HEK293T (cell line): ENCODE data around the gene NR1H3.

Source experiments
- CTCF ChIA-PET: fragments of 350-600 bp; formaldehyde crosslinking; extraction: SDS; loops from one replicate; lab custom pipeline; 2021; ENCODE audit warnings: antibody characterized with exemption, inconsistent platforms; lab: Yijun Ruan, JAX
- POLR2A ChIA-PET: fragments of 350-600 bp; formaldehyde crosslinking; extraction: SDS; loops from one replicate; lab custom pipeline; 2020; ENCODE audit warnings: antibody characterized with exemption, inconsistent platforms; lab: Yijun Ruan, JAX
- DNase-seq: peaks from one replicate; pipeline ENCODE4 v3.0.0; 2012; ENCODE audit warnings: mixed read lengths; ENCODE audit errors: extremely low spot score
- ARNT ChIP-seq: fragments of 450-650 bp; IDR thresholded peaks from 2 replicates; pipeline ENCODE4 v1.6.1; 2017; ENCODE audit warnings: mild to moderate bottlenecking
- BHLHE40 ChIP-seq: fragments of 450-650 bp; IDR thresholded peaks from 2 replicates; pipeline ENCODE4 v1.6.1; 2016; ENCODE audit warnings: mild to moderate bottlenecking, moderate library complexity, borderline replicate concordance
- CTBP1 ChIP-seq: fragments of 450-650 bp; IDR thresholded peaks from 2 replicates; pipeline ENCODE4 v1.6.1; 2016; ENCODE audit warnings: borderline replicate concordance
- ELF4 ChIP-seq: fragments of 450-650 bp; IDR thresholded peaks from 2 replicates; pipeline ENCODE4 v1.6.1; 2017; ENCODE audit warnings: antibody characterized with exemption
- FOXA1 ChIP-seq: fragments of 450-650 bp; IDR thresholded peaks from 2 replicates; pipeline ENCODE4 v1.6.1; 2016; ENCODE audit warnings: mild to moderate bottlenecking
- FOXK2 ChIP-seq: fragments of 450-650 bp; IDR thresholded peaks from 2 replicates; pipeline ENCODE4 v1.6.1; 2016; ENCODE audit warnings: mild to moderate bottlenecking
- FOXM1 ChIP-seq: fragments of 450-650 bp; IDR thresholded peaks from 2 replicates; pipeline ENCODE4 v1.6.1; 2017; ENCODE audit warnings: mild to moderate bottlenecking, borderline replicate concordance
- HDGF ChIP-seq: fragments of 450-650 bp; IDR thresholded peaks from 2 replicates; pipeline ENCODE4 v1.6.1; 2017; ENCODE audit warnings: antibody characterized with exemption, borderline replicate concordance
- L3MBTL2 ChIP-seq: fragments of 450-650 bp; conservative IDR thresholded peaks from 2 replicates; pipeline ENCODE4 v1.6.1; 2016; ENCODE audit warnings: mild to moderate bottlenecking
- LEF1 ChIP-seq: fragments of 450-650 bp; IDR thresholded peaks from 2 replicates; pipeline ENCODE4 v1.6.1; 2017; ENCODE audit warnings: mild to moderate bottlenecking, borderline replicate concordance
- NFRKB ChIP-seq: fragments of 450-650 bp; IDR thresholded peaks from 2 replicates; pipeline ENCODE4 v1.6.1; 2016; ENCODE audit warnings: mild to moderate bottlenecking, moderate library complexity
- PKNOX1 ChIP-seq: fragments of 450-650 bp; IDR thresholded peaks from 2 replicates; pipeline ENCODE4 v1.6.1; 2016
- SP1 ChIP-seq: fragments of 450-650 bp; IDR thresholded peaks from 2 replicates; pipeline ENCODE4 v1.6.1; 2017
- SUZ12 ChIP-seq: fragments of 450-650 bp; IDR thresholded peaks from 2 replicates; pipeline ENCODE4 v1.6.1; 2016; ENCODE audit warnings: mild to moderate bottlenecking
- TARDBP ChIP-seq: fragments of 450-650 bp; IDR thresholded peaks from 2 replicates; pipeline ENCODE4 v1.6.1; 2016
- ZNF384 ChIP-seq: fragments of 450-650 bp; IDR thresholded peaks from 2 replicates; pipeline ENCODE4 v1.6.1; 2016

NR1H3 gene

GRCh38 chr11:47216121-47216798, 41.5 kb upstream of the NR1H3 start:
- TF ChIP-seq FOXK2, result no peak
- TF ChIP-seq FOXA1, result no peak
- no peak for TF ChIP-seq ELF4
- no peak for TF ChIP-seq SUZ12
- no peak for TF ChIP-seq NFRKB
- TF ChIP-seq CTBP1, result no peak
- DNase-seq, result no peak
- POLR2A ChIA-PET, result interaction anchor here (0.7 to 3.6 kb wide), 10 partner anchors 13 to 139 kb away, joined by 3 to 60 read pairs (median 8); partner anchors contain the start of genes ACP2, MADD, NR1H3 and PACSIN3
- CTCF ChIA-PET, result interaction anchor here (1.4 kb wide), 1 partner anchor 139 kb away, joined by 4 read pairs; no protein-coding TSS in a partner anchor

- POLR2A ChIA-PET, result interaction anchor here (1.1 to 1.2 kb wide), 2 partner anchors 14 to 35 kb away, joined by 3 to 4 read pairs; no protein-coding TSS in a partner anchor
- no peak for DNase-seq
- no peak for TF ChIP-seq L3MBTL2
- TF ChIP-seq SP1, result no peak
- no peak for TF ChIP-seq PKNOX1
- TF ChIP-seq FOXK2, result no peak
- no peak for TF ChIP-seq FOXM1
- CTCF ChIA-PET, result interaction anchor here (0.7 kb wide), 1 partner anchor 14 kb away, joined by 3 read pairs; no protein-coding TSS in a partner anchor
These were observed 37.4 kb upstream of the NR1H3 start for GRCh38 chr11:47220401-47220821.

- no peak for TF ChIP-seq CTBP1
- no peak for TF ChIP-seq L3MBTL2
- TF ChIP-seq SUZ12, result no peak
- TF ChIP-seq PKNOX1, result no peak
- TF ChIP-seq FOXM1, result no peak
- no peak for TF ChIP-seq ELF4
- TF ChIP-seq TARDBP, result no peak
- TF ChIP-seq ZNF384, result no peak
- TF ChIP-seq NFRKB, result no peak
- no peak for TF ChIP-seq HDGF
- no peak for TF ChIP-seq ARNT
- no peak for TF ChIP-seq LEF1
- TF ChIP-seq BHLHE40, result no peak
- TF ChIP-seq SP1, result no peak
- no peak for TF ChIP-seq FOXK2
- no peak for TF ChIP-seq FOXA1
- ChIA-PET CTCF (no interaction called here), POLR2A (no interaction called here)
- DNase-seq, result no peak
These were observed 35.1 kb upstream of the NR1H3 start for GRCh38 chr11:47222696-47223095.

GRCh38 chr11:47225552-47226400, 32.0 kb upstream of the NR1H3 start:
- ChIA-PET POLR2A (interaction anchor here (1.0 kb wide), 1 partner anchor 12 kb away, joined by 3 read pairs; no protein-coding TSS in a partner anchor), CTCF (no interaction called here)
- DNase-seq, result no peak
- TF ChIP-seq SP1, result no peak
- no peak for TF ChIP-seq NFRKB

GRCh38 chr11:47229161-47229560, 28.6 kb upstream of the NR1H3 start:
- ChIA-PET POLR2A (interaction anchor here (1.5 kb wide), 1 partner anchor 19 kb away, joined by 10 read pairs; the partner anchor contains the start of gene ACP2), CTCF (no interaction called here)
- DNase-seq, result no peak
- TF ChIP-seq PKNOX1, result no peak
- no peak for TF ChIP-seq FOXM1
- no peak for TF ChIP-seq ZNF384
- no peak for TF ChIP-seq HDGF
- TF ChIP-seq FOXK2, result no peak
- TF ChIP-seq SUZ12, result no peak
- no peak for TF ChIP-seq LEF1
- TF ChIP-seq NFRKB, result no peak
- TF ChIP-seq FOXA1, result no peak

GRCh38 chr11:47233051-47233450, 24.7 kb upstream of the NR1H3 start:
- ChIA-PET POLR2A (interaction anchor here (0.8 to 1.8 kb wide), 3 partner anchors 15 to 26 kb away, joined by 3 to 18 read pairs (median 4); partner anchors contain the start of genes ACP2 and DDB2), CTCF (no interaction called here)
- DNase-seq, result no peak
- no peak for TF ChIP-seq ARNT
- no peak for TF ChIP-seq FOXM1
- TF ChIP-seq SUZ12, result no peak
- no peak for TF ChIP-seq TARDBP
- no peak for TF ChIP-seq ZNF384
- no peak for TF ChIP-seq HDGF
